ENCODE data around the gene FABP3.

- no peak for TF ChIP-seq CTCF (IDR thresholded peaks at IDR 0.05)
- TF ChIP-seq POLR2A (IDR thresholded peaks at IDR 0.05): no peak
Observed at GRCh38 chr1:31401241-31401640, 28.4 kb upstream of the FABP3 start.

Measured in adrenal gland (tissue), 5 donors.